Neutrophil (primary cell): ENCODE measurements around the gene PLD3.

Source experiments
- H3K27ac ChIP-seq: fragments of 200-600 bp; sonication (generic); 2 replicates; pipeline ENCODE4 v1.5.1; 2016; ENCODE audit warnings: mild to moderate bottlenecking, moderate library complexity
- H3K27me3 ChIP-seq: fragments of 200-600 bp; sonication (generic); 2 replicates; pipeline ENCODE4 v1.6.0; 2016; ENCODE audit warnings: mild to moderate bottlenecking
- H3K36me3 ChIP-seq: fragments of 200-600 bp; sonication (generic); 2 replicates; pipeline ENCODE4 v1.5.1; 2017
- H3K4me1 ChIP-seq, 2 experiments: fragments of 200-600 bp in 1 of 2; sonication (generic) in 1 of 2; 1 replicate in 1 of 2; 2 replicates in 1 of 2; pipeline versions ENCODE4 v1.5.1 to v1.6.1; 2013 to 2016; ENCODE audit warnings: low read depth in 1 of 2, low read length in 1 of 2, mild to moderate bottlenecking in 1 of 2, moderate library complexity in 1 of 2; ENCODE audit not compliant: control insufficient read depth in 1 of 2, insufficient read depth in 1 of 2
- H3K4me3 ChIP-seq, 2 experiments: fragments of 200-600 bp in 1 of 2; sonication (generic) in 1 of 2; 1 replicate in 1 of 2; 2 replicates in 1 of 2; pipeline ENCODE4 v1.5.1; 2013 to 2016; ENCODE audit warnings: low read depth in 1 of 2, low read length in 1 of 2, mild to moderate bottlenecking in 1 of 2, moderate library complexity in 1 of 2
- H3K9me3 ChIP-seq: fragments of 200-600 bp; sonication (generic); 2 replicates; pipeline ENCODE4 v1.5.1; 2016
- TF ChIP-seq, protein P1 (sequence below): fragments of 200-600 bp; sonication (generic); IDR thresholded peaks from 2 replicates; pipeline ENCODE4 v1.5.1; 2016; ENCODE audit warnings: antibody characterized with exemption

The PLD3 gene

DNA sequence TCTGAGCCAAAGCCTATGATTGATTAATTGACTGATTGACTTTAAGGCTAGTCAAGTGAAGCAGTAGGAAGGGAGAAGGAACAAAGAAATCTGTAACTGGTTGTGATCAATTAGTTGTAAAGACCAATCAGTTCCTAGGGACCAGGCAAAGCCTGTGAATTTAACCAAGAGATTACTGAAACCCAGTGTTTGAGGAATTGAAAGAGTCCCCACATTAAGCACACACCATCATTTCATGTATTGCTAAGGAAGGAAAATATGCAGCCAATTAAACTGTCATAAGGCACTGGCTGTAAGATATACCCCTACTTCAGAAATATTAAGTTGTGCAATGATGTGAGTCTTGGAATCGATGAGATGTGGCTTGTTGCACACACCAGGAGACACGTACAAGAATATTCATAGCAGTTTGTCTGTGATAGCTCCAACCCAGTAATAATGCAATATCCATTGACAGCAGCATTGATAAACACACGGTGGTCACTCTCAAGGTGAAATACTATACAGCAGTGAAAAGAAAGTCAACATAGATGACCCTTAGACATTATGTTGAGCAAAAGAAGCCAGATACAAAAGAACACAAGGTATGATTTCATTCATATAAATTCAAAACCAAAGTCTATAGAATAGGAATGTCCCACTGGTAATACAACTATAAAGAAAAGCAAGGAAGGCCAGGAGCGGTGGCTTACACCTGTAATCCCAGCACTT is 9.3 kb upstream of the PLD3 start:
- peaks cover 50% of the 10 kb centered on the region for H3K36me3 ChIP-seq
- H3K4me1 ChIP-seq: no peaks in the 10 kb centered on the region
- H3K4me3 ChIP-seq: no peak overlapping the region
- no peaks in the 10 kb centered on the region for H3K9me3 ChIP-seq
- TF ChIP-seq, protein P1, sequence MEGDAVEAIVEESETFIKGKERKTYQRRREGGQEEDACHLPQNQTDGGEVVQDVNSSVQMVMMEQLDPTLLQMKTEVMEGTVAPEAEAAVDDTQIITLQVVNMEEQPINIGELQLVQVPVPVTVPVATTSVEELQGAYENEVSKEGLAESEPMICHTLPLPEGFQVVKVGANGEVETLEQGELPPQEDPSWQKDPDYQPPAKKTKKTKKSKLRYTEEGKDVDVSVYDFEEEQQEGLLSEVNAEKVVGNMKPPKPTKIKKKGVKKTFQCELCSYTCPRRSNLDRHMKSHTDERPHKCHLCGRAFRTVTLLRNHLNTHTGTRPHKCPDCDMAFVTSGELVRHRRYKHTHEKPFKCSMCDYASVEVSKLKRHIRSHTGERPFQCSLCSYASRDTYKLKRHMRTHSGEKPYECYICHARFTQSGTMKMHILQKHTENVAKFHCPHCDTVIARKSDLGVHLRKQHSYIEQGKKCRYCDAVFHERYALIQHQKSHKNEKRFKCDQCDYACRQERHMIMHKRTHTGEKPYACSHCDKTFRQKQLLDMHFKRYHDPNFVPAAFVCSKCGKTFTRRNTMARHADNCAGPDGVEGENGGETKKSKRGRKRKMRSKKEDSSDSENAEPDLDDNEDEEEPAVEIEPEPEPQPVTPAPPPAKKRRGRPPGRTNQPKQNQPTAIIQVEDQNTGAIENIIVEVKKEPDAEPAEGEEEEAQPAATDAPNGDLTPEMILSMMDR: no peak
- no peaks in the 10 kb centered on the region for H3K27me3 ChIP-seq
- H3K27ac ChIP-seq: no peak overlapping the region

DNA sequence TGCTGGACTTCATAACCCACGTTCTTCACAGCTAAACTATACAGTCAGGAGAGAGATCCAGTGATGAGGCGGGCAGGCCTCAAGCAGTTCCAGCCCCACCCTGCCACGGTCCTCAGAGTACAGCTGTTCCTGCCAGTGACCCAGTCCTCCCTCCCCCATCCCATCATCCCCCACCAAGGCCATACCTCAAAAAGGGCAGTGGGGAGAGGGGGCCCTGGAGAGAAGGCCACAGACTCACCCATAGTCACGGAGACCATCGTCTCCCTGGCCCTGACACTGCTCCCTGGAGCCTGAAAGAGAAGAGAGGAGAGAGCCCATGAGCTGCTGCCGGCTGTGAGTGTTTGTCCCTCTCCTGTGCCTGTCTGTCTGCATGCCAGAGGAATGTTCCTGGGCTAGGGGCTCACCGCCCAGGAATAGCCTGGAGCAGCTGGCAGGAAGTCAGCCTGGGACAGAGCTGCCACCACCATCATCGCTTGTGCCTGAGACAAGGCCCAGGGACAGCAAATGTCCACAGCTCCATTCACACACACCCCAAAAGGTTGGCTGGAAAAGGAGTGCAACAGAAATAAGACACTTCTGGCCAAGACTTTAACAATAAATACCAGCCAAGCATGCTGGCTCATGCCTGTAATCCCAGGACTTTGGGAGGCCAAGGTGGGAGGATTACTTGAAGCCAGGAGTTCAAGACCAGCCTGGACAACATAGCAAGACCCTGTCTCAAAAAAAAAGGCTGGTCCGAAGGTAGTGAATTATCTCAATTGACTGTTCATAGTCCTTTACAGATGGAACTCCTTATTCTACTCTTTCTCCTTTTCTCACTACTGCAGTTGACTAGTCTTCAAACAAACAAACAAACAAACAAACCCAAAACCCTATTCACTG is 6.7 kb upstream of the PLD3 start:
- no peak overlapping the region for H3K4me3 ChIP-seq
- H3K27ac ChIP-seq: no peak overlapping the region
- H3K4me1 ChIP-seq: peaks cover 1 to 2% of the 10 kb centered on the region in 2 experiments
- peaks cover 24% of the 10 kb centered on the region for H3K36me3 ChIP-seq
- no peaks in the 10 kb centered on the region for H3K9me3 ChIP-seq
- TF ChIP-seq, protein P1: no peak
- no peaks in the 10 kb centered on the region for H3K27me3 ChIP-seq

DNA sequence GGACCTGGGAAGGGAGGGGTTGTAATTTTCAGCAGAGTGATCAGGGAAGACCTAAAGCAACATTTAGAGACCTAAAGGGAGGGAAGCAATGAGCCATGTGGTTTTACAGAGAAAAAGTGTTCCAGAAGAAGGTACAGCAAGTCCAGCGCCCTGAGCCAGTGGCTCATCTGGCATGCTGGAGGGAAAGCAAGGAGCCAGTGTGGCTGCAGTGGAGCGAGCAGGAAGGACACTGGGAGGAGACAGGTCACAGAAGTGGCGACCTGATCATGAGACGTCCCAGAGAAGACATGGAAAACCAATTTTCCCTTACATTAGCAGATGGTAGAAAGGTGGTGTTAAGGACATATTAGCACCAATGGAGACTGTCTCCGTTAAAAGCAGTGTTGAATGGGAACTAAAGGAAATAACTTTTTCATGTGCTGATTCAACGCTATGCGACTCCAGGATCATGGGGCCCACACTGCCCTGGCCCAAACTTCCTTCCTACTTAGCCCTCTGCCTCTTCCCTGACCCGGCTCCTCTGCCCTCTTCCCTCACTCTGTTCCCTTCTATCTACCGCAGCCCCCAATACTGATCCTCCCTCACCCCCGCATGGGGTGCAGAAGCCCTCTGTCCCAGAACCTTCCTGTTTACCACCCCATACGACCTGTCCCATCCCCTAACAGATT is 5.7 kb upstream of the PLD3 start:
- TF ChIP-seq, protein P1: no peak
- peaks cover 11% of the 10 kb centered on the region in 2 experiments for H3K4me1 ChIP-seq
- no peaks in the 10 kb centered on the region for H3K9me3 ChIP-seq
- peaks cover 24% of the 10 kb centered on the region for H3K36me3 ChIP-seq
- H3K4me3 ChIP-seq: no peak overlapping the region
- no peak overlapping the region for H3K27ac ChIP-seq
- H3K27me3 ChIP-seq: no peaks in the 10 kb centered on the region

DNA sequence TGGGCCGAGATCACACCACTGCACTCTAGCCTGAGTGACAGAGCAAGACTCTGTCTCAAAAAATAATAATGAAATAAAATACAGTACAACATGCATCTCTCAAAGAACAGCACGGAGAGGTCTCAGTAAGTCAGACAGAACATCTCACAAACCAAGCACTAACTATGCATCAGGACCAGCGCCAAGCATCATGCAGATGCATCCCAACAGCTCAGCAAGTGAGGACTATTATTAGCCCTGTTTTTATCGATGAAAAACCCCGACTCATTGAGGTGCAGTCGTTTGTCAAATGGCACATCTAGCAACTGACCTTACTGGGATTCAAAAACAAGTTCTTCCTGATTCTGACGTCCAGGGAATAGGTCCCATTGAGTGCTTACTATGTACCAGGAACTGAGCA is 4.1 kb upstream of the PLD3 start:
- TF ChIP-seq, protein P1: no peak
- Histone ChIP-seq H3K4me1 (peaks cover 19 to 24% of the 10 kb centered on the region in 2 experiments), H3K4me3 (no peak overlapping the region), H3K27ac (no peak overlapping the region), H3K36me3 (peaks cover 19% of the 10 kb centered on the region), H3K27me3 (no peaks in the 10 kb centered on the region), H3K9me3 (no peaks in the 10 kb centered on the region)

DNA sequence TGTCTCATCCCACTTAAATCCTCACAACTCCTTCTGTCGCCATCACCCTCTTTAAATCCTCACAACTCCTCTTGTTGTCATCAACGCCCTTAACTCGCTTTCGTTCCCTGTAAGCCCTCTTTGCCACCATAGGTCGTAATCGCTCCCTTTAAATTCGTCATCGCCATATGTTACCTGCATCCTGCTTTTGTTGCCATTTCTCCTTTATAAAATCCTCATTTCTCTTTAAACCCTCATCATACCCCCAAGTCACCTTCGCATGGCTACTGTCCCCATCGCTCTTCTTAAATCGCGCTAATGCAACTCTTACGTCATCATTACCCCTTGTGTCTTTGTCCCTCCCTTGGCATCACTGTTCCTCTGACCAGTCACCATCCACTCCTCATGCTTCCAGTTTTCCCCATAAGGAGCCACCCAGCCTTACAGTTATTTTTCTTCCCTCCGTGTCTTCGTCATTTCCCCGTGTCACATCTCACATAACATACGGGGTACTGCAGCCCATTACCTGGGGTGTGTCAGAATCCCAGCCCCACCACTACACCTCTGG is 539 bp downstream of the PLD3 start:
- Histone ChIP-seq H3K9me3 (no peaks in the 10 kb centered on the region), H3K4me3 (peak overlapping the region; percentile 67 to 94), H3K36me3 (no peaks in the 10 kb centered on the region), H3K4me1 (peaks cover 19 to 24% of the 10 kb centered on the region in 2 experiments), H3K27me3 (no peaks in the 10 kb centered on the region), H3K27ac (peak overlapping the region; percentile 83)
- TF ChIP-seq, protein P1: no peak
